ENCODE data around the gene OR4A47.
"Not testable (repeated sequence)": the region's sequence is repeated elsewhere in the genome, so short reads cannot be mapped to it uniquely, and the experiment has no call there.

DNA sequence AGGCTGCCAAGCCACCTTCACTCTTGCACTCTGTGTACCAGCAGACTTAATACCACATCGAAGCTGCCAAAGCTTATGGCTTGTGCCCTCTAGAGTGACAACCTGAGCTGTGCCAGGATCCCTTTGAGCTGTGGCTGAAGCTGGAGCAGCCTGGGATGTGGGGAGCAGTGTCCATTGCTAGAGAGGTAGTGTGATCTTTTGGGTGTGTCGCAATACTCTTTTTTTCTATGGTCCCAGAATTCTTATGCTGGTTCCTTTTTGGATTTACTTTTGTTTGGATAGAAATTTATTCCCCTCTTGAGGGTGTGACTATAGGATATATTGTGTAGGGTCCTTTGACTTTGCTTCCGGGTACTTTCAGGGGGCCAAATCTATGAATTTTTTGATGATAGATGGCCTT lies 32.7 kb upstream of the OR4A47 start:
- TF ChIP-seq, protein P1, sequence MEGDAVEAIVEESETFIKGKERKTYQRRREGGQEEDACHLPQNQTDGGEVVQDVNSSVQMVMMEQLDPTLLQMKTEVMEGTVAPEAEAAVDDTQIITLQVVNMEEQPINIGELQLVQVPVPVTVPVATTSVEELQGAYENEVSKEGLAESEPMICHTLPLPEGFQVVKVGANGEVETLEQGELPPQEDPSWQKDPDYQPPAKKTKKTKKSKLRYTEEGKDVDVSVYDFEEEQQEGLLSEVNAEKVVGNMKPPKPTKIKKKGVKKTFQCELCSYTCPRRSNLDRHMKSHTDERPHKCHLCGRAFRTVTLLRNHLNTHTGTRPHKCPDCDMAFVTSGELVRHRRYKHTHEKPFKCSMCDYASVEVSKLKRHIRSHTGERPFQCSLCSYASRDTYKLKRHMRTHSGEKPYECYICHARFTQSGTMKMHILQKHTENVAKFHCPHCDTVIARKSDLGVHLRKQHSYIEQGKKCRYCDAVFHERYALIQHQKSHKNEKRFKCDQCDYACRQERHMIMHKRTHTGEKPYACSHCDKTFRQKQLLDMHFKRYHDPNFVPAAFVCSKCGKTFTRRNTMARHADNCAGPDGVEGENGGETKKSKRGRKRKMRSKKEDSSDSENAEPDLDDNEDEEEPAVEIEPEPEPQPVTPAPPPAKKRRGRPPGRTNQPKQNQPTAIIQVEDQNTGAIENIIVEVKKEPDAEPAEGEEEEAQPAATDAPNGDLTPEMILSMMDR (conservative IDR thresholded peaks at IDR 0.05) = not testable (repeated sequence)
- TF ChIP-seq EZH2 (IDR thresholded peaks at IDR 0.05; ENCODE audit: low read depth) = not testable (repeated sequence)

All from PC-9 (cell line).